H9 (cell line): ENCODE data around the gene ADSL. TPM values are rescaled to one million over a fixed set of nuclear protein-coding genes. Genes with fewer than 3 reads are reported as not detected.

ENCODE experiments used
- DNase-seq: peaks from one replicate; pipeline ENCODE4 v3.0.0-alpha.2; 2017
- H2AFZ ChIP-seq: one replicate; pipeline ENCODE4 v1.6.1; 2013; ENCODE audit warnings: mild to moderate bottlenecking, low read length, control low read depth, moderate library complexity
- H2AK5ac ChIP-seq: 2 replicates; pipeline ENCODE4 v1.6.1; 2013; ENCODE audit warnings: low read length, control low read depth, mixed read lengths; ENCODE audit not compliant: insufficient read length
- H2BK120ac ChIP-seq: one replicate; pipeline ENCODE4 v1.6.1; 2013; ENCODE audit warnings: low read depth, mild to moderate bottlenecking, low read length, control low read depth, inconsistent platforms; ENCODE audit not compliant: poor library complexity, severe bottlenecking
- H2BK12ac ChIP-seq: 2 replicates; pipeline ENCODE4 v1.6.1; 2013; ENCODE audit warnings: low read length, control low read depth, mixed read lengths, low read depth; ENCODE audit not compliant: insufficient read length
- H2BK15ac ChIP-seq: 2 replicates; pipeline ENCODE4 v1.6.1; 2013; ENCODE audit warnings: low read depth, low read length, control low read depth
- H2BK20ac ChIP-seq: one replicate; pipeline ENCODE4 v1.6.1; 2013; ENCODE audit warnings: low read depth, mild to moderate bottlenecking, low read length, control low read depth, inconsistent platforms; ENCODE audit not compliant: poor library complexity, severe bottlenecking
- H2BK5ac ChIP-seq: 2 replicates; pipeline ENCODE4 v1.6.1; 2013; ENCODE audit warnings: low read length, control low read depth, mixed read lengths; ENCODE audit not compliant: insufficient read length
- H3K14ac ChIP-seq: 2 replicates; pipeline ENCODE4 v1.6.1; 2013; ENCODE audit warnings: low read length, control low read depth; ENCODE audit not compliant: insufficient read depth
- H3K18ac ChIP-seq: 2 replicates; pipeline ENCODE4 v1.6.1; 2013; ENCODE audit warnings: low read depth, mild to moderate bottlenecking, mixed read lengths, low read length, control low read depth; ENCODE audit not compliant: insufficient read length
- H3K23ac ChIP-seq: 2 replicates; pipeline ENCODE4 v1.6.1; 2013; ENCODE audit warnings: low read length, control low read depth, mixed read lengths, low read depth; ENCODE audit not compliant: insufficient read length
- H3K23me2 ChIP-seq: 2 replicates; pipeline ENCODE4 v1.6.1; 2013; ENCODE audit warnings: low read depth, mild to moderate bottlenecking, mixed read lengths, low read length, control low read depth; ENCODE audit not compliant: insufficient read length, poor library complexity, severe bottlenecking
- H3K27ac ChIP-seq: 2 replicates; pipeline ENCODE4 v1.5.1; 2013; ENCODE audit warnings: low read length, control low read depth, mixed read lengths, low read depth; ENCODE audit not compliant: insufficient read length
- H3K27me3 ChIP-seq: 2 replicates; pipeline ENCODE4 v1.6.1; 2013; ENCODE audit warnings: low read length, control low read depth, inconsistent platforms; ENCODE audit not compliant: insufficient read depth
- H3K4ac ChIP-seq: 2 replicates; pipeline ENCODE4 v1.6.1; 2013; ENCODE audit warnings: low read depth, mild to moderate bottlenecking, control low read depth, inconsistent platforms, low read length, moderate library complexity
- H3K4me1 ChIP-seq: 2 replicates; pipeline ENCODE4 v1.6.1; 2013; ENCODE audit warnings: low read length, control low read depth, inconsistent platforms; ENCODE audit not compliant: insufficient read depth
- H3K4me2 ChIP-seq: 2 replicates; pipeline ENCODE4 v1.6.1; 2013; ENCODE audit warnings: low read length, control low read depth, mixed read lengths; ENCODE audit not compliant: insufficient read length, insufficient read depth
- H3K56ac ChIP-seq: 2 replicates; pipeline ENCODE4 v1.6.1; 2013; ENCODE audit warnings: low read depth, mild to moderate bottlenecking, mixed read lengths, low read length, control low read depth; ENCODE audit not compliant: insufficient read length
- H3K79me1 ChIP-seq: 2 replicates; pipeline ENCODE4 v1.6.1; 2013; ENCODE audit warnings: low read depth, mild to moderate bottlenecking, moderate library complexity, low read length, control low read depth, inconsistent platforms; ENCODE audit not compliant: insufficient read depth, poor library complexity, severe bottlenecking
- H3K79me2 ChIP-seq: 2 replicates; pipeline ENCODE4 v1.6.1; 2013; ENCODE audit warnings: low read length, control low read depth, inconsistent platforms; ENCODE audit not compliant: insufficient read depth
- H3K9ac ChIP-seq: 2 replicates; pipeline ENCODE4 v1.6.1; 2013; ENCODE audit warnings: low read length, control low read depth, mixed read lengths; ENCODE audit not compliant: insufficient read length; ENCODE audit errors: extremely low read depth
- H3K9me3 ChIP-seq: one replicate; pipeline ENCODE4 v1.6.1; 2013; ENCODE audit warnings: low read depth, low read length, inconsistent platforms; ENCODE audit not compliant: control insufficient read depth
- H3T11ph ChIP-seq: one replicate; pipeline ENCODE4 v1.6.1; 2013; ENCODE audit warnings: mild to moderate bottlenecking, low read length, control low read depth, inconsistent platforms
- H4K20me1 ChIP-seq: one replicate; pipeline ENCODE4 v1.6.1; 2013; ENCODE audit not compliant: control insufficient read depth, insufficient read length, insufficient read depth
- H4K5ac ChIP-seq: 2 replicates; pipeline ENCODE4 v1.6.1; 2013; ENCODE audit warnings: low read depth, mild to moderate bottlenecking, mixed read lengths, low read length, control low read depth; ENCODE audit not compliant: insufficient read length
- H4K8ac ChIP-seq: replicated peaks from 2 replicates; pipeline ENCODE4 v1.6.1; 2013; ENCODE audit warnings: low read length, control low read depth, mixed read lengths, low read depth; ENCODE audit not compliant: insufficient read length
- H4K91ac ChIP-seq: 2 replicates; pipeline ENCODE4 v1.6.1; 2013; ENCODE audit warnings: low read depth, mild to moderate bottlenecking, moderate library complexity, mixed read lengths, low read length, control low read depth; ENCODE audit not compliant: insufficient read length
- H3K27ac Mint-ChIP-seq, 3 experiments: 2 replicates in 2 of 3; 3 replicates in 1 of 3; pipeline ENCODE4 v1.8.0; 2020 to 2021; ENCODE audit warnings: mixed read lengths in 3 of 3, mild to moderate bottlenecking in 1 of 3, moderate library complexity in 1 of 3
- H3K27me3 Mint-ChIP-seq: 2 replicates; pipeline ENCODE4 v1.8.0; 2021; ENCODE audit warnings: low read depth, mild to moderate bottlenecking, moderate library complexity, mixed read lengths
- H3K36me3 Mint-ChIP-seq, 3 experiments: 2 replicates in 2 of 3; 3 replicates in 1 of 3; pipeline ENCODE4 v1.8.0; 2020 to 2021; ENCODE audit warnings: low read depth in 3 of 3, mixed read lengths in 3 of 3; ENCODE audit not compliant: insufficient read depth in 1 of 3
- H3K4me1 Mint-ChIP-seq, 2 experiments: 2 replicates each; pipeline ENCODE4 v1.8.0; 2020; ENCODE audit warnings: mixed read lengths in 2 of 2
- H3K4me3 Mint-ChIP-seq, 2 experiments: 2 replicates in 1 of 2; 3 replicates in 1 of 2; pipeline ENCODE4 v1.8.0; 2020 to 2021; ENCODE audit warnings: mild to moderate bottlenecking in 2 of 2, mixed read lengths in 2 of 2, moderate library complexity in 1 of 2
- H3K9me3 Mint-ChIP-seq, 2 experiments: 2 replicates in 1 of 2; 3 replicates in 1 of 2; pipeline ENCODE4 v1.8.0; 2020; ENCODE audit warnings: mild to moderate bottlenecking in 2 of 2, mixed read lengths in 2 of 2, moderate library complexity in 1 of 2
- WGBS: extraction: QIAGEN DNeasy Blood & Tissue Kit; methylation state at CpG from one replicate; pipeline ENCODE4 v1.1.7; 2013; ENCODE audit warnings: missing lambda C conversion rate, low lambda C conversion rate, mixed read lengths; ENCODE audit not compliant: insufficient read length; ENCODE audit errors: extremely low coverage; 5-methylcytosine and 5-hydroxymethylcytosine counted together
- total RNA-seq: library from RNA; stranded (reverse); gene quantifications from 2 replicates; pipeline ENCODE4 v1.2.1, GENCODE V29; 2021
- TF ChIP-seq, protein P1 (sequence below): fragments of 200-600 bp; sonication (generic); conservative IDR thresholded peaks from 3 replicates; pipeline ENCODE4 v1.8.0; 2021; ENCODE audit warnings: antibody characterized with exemption, mild to moderate bottlenecking

ADSL gene
- total RNA-seq, 1 experiment from 2014 or later, result 175 TPM

DNA sequence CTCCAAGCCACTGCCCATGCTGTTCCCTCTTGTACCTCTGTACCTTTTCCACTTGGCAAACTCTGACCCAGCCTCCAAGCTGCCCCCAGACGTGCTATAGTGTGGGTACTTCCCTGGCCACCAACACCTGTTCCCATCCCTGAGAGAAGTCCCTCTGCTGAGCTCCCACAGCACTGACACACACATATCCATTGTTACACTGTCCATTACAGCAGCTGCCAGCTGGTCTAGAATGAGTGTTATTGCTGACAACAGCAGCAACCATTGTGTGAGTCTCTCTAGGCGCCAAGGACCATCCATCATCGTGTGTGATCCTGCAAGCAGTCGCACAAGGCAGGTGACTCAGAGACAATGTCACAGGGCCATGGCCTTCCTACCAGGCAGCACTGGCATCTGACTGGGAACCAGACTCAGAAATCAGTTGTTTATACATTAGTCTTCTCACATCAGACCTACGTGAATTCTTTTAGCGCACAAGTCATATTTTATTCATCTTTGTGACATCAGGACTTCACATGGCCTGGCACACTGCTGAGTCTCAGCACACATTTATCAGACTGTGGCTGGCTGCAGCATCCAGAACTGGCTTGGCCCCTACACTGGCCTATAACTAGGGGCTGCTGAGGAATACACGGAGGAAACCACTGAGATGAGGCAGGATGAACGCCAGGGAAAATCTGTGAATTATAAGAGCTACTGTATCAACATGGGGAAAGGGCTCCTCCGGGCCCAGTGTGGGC is 80.5 kb downstream of the ADSL start:
- Histone ChIP-seq H3K27me3 (no peaks in the 10 kb centered on the region), H4K5ac (no peak overlapping the region), H4K91ac (no peak overlapping the region), H3K79me2 (no peaks in the 10 kb centered on the region), H2BK20ac (no peak overlapping the region), H2BK120ac (no peak overlapping the region), H3K27ac (no peak overlapping the region), H3K4me2 (no peak overlapping the region), H3K9ac (no peak overlapping the region), H3K9me3 (no peaks in the 10 kb centered on the region), H3K4ac (no peak overlapping the region), H3K4me1 (no peaks in the 10 kb centered on the region), H3K23ac (no peak overlapping the region), H3K14ac (no peak overlapping the region), H2BK15ac (no peak overlapping the region), H2BK12ac (no peak overlapping the region), H4K20me1 (no peaks in the 10 kb centered on the region), H3T11ph (no peak overlapping the region), H3K56ac (no peak overlapping the region), H3K18ac (no peak overlapping the region), H3K23me2 (no peaks in the 10 kb centered on the region), H2AK5ac (no peak overlapping the region), H4K8ac (no peak overlapping the region), H3K79me1 (no peaks in the 10 kb centered on the region), H2BK5ac (no peak overlapping the region), H2AFZ (no peak overlapping the region)
- Mint-ChIP-seq H3K27ac (peak overlapping the region; percentile 26 to 92 (median 73); a peak in 5 of 7 replicates), H3K4me1 (peaks cover 14 to 15% of the 10 kb centered on the region in 2 experiments), H3K36me3 (peaks cover 12 to 49% (median 47%) of the 10 kb centered on the region in 3 experiments; a peak in 6 of 7 replicates), H3K27me3 (no peaks in the 10 kb centered on the region), H3K9me3 (no peaks in the 10 kb centered on the region), H3K4me3 (no peak overlapping the region; a peak in 1 of 5 replicates)
- WGBS, result no CpG with 5 or more reads among the region's 9 CpGs
- no peak for DNase-seq
- TF ChIP-seq, protein P1, sequence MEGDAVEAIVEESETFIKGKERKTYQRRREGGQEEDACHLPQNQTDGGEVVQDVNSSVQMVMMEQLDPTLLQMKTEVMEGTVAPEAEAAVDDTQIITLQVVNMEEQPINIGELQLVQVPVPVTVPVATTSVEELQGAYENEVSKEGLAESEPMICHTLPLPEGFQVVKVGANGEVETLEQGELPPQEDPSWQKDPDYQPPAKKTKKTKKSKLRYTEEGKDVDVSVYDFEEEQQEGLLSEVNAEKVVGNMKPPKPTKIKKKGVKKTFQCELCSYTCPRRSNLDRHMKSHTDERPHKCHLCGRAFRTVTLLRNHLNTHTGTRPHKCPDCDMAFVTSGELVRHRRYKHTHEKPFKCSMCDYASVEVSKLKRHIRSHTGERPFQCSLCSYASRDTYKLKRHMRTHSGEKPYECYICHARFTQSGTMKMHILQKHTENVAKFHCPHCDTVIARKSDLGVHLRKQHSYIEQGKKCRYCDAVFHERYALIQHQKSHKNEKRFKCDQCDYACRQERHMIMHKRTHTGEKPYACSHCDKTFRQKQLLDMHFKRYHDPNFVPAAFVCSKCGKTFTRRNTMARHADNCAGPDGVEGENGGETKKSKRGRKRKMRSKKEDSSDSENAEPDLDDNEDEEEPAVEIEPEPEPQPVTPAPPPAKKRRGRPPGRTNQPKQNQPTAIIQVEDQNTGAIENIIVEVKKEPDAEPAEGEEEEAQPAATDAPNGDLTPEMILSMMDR, result no peak
